Prostate gland (tissue), 2 donors: Measurements from ENCODE around the gene C13orf42. TPM values are rescaled to one million over a fixed set of nuclear protein-coding genes. Genes with fewer than 3 reads are reported as not detected.

Source experiments
- DNase-seq: peaks from one replicate; pipeline ENCODE4 v3.0.0-alpha.2; 2019; ENCODE audit warnings: low spot score
- H3K27ac ChIP-seq, 2 donors: fragments of 200-600 bp; sonication (generic); 2 replicates each; pipeline ENCODE4 v1.5.1; 2017 to 2019
- H3K27me3 ChIP-seq: fragments of 200-600 bp; sonication (generic); replicated peaks from 2 replicates; pipeline ENCODE4 v1.5.1; 2019; ENCODE audit not compliant: insufficient read depth
- H3K36me3 ChIP-seq, 2 donors: fragments of 200-600 bp; sonication (generic); 1 replicate in 1 of 2; 2 replicates in 1 of 2; pipeline versions ENCODE4 v1.5.1 to v1.8.1; 2017 to 2019
- H3K4me1 ChIP-seq: fragments of 200-600 bp; sonication (generic); replicated peaks from 2 replicates; pipeline ENCODE4 v1.5.1; 2019
- H3K4me3 ChIP-seq, 2 donors: fragments of 200-600 bp; sonication (generic); 2 replicates each; pipeline ENCODE4 v1.5.1; 2017 to 2019
- H3K9me3 ChIP-seq: fragments of 200-600 bp; sonication (generic); 2 replicates; pipeline ENCODE4 v1.5.1; 2017
- CTCF ChIP-seq, 4 experiments: fragments of 200-600 bp in 2 of 4; fragments of 450-650 bp in 2 of 4; sonication (generic) in 2 of 4; IDR thresholded peaks; 1 replicate in 3 of 4; 2 replicates in 1 of 4; pipeline ENCODE4 v1.5.1; 2016 to 2019; ENCODE audit warnings: antibody characterized with exemption in 4 of 4, mild to moderate bottlenecking in 2 of 4, moderate library complexity in 2 of 4
- POLR2A ChIP-seq: fragments of 450-650 bp; IDR thresholded peaks from one replicate; pipeline ENCODE4 v1.6.1; 2016; ENCODE audit warnings: antibody characterized with exemption, mild to moderate bottlenecking
- POLR2AphosphoS5 ChIP-seq: sonication (generic); formaldehyde crosslinking; IDR thresholded peaks from one replicate; pipeline ENCODE4 v1.6.1; 2017; ENCODE audit warnings: antibody characterized with exemption
- WGBS: methylation state at CpG from one replicate; pipeline ENCODE4 v1.1.5; 2018; 5-methylcytosine and 5-hydroxymethylcytosine counted together
- intact Hi-C: fragments of 100-400 bp; cut with DNase I; formaldehyde crosslinking; loops from one replicate; pipeline ENCODE4 v1.14.2; 2022
- total RNA-seq, 2 donors: library from RNA; depleted of rRNA; stranded (reverse); fragments of >200 nt; gene quantifications; one replicate each; pipeline ENCODE4 v1.1.0, GENCODE V29; 2016

Gene C13orf42
- total RNA-seq, 2 donors from 2014 or later: 0.57 TPM; not detected in 1

- WGBS: 76% methylated on average over 10 of the region's 10 CpGs
- Histone ChIP-seq H3K36me3 (no peaks in the 10 kb centered on the region), H3K9me3 (no peaks in the 10 kb centered on the region), H3K27me3 (no peaks in the 10 kb centered on the region), H3K4me1 (no peaks in the 10 kb centered on the region), H3K4me3 (no peak overlapping the region), H3K27ac (no peak overlapping the region)
- TF ChIP-seq POLR2AphosphoS5: no peak
- no peak for TF ChIP-seq POLR2A
- TF ChIP-seq CTCF (IDR thresholded peaks at IDR 0.05): no peak
- intact Hi-C loops: no loop called here
- DNase-seq: no peak
Observed at GRCh38 chr13:51136276-51136980, 25.4 kb upstream of the C13orf42 start.

- no peak for TF ChIP-seq CTCF (IDR thresholded peaks at IDR 0.05)
- TF ChIP-seq POLR2AphosphoS5: no peak
- TF ChIP-seq POLR2A: no peak
- Histone ChIP-seq H3K27ac (no peak overlapping the region), H3K4me1 (no peaks in the 10 kb centered on the region), H3K27me3 (no peaks in the 10 kb centered on the region), H3K9me3 (no peaks in the 10 kb centered on the region), H3K4me3 (no peak overlapping the region), H3K36me3 (no peaks in the 10 kb centered on the region)
- 88% methylated on average over 8 of the region's 8 CpGs for WGBS
- intact Hi-C loops: no loop called here
- DNase-seq: no peak
Observed at GRCh38 chr13:51134763-51135365, 23.8 kb upstream of the C13orf42 start.

GRCh38 chr13:51130348-51130747 lies 19.3 kb upstream of the C13orf42 start:
- intact Hi-C loops: no loop called here

GRCh38 chr13:51125495-51126226 lies 14.6 kb upstream of the C13orf42 start:
- Histone ChIP-seq H3K4me3 (no peak overlapping the region), H3K9me3 (no peaks in the 10 kb centered on the region), H3K27me3 (no peaks in the 10 kb centered on the region), H3K36me3 (no peaks in the 10 kb centered on the region), H3K4me1 (no peaks in the 10 kb centered on the region), H3K27ac (no peak overlapping the region)
- 34% methylated on average over 7 of the region's 7 CpGs for WGBS
- DNase-seq: peak; percentile 45
- TF ChIP-seq CTCF (IDR thresholded peaks at IDR 0.05) (peak; percentile 26 to 67 (median 56)), POLR2A (no peak), POLR2AphosphoS5 (peak; percentile 54)
- intact Hi-C loops: loop anchor here (10.0 kb wide), 1 partner anchor 999 kb away; the partner anchor contains the start of gene NEK5

More at GRCh38 chr13:51130348-51130747, 19.3 kb upstream of the C13orf42 start:
- TF ChIP-seq CTCF (IDR thresholded peaks at IDR 0.05): no peak
- TF ChIP-seq POLR2AphosphoS5: no peak
- TF ChIP-seq POLR2A: no peak
- H3K9me3 ChIP-seq: no peaks in the 10 kb centered on the region
- no peaks in the 10 kb centered on the region for H3K36me3 ChIP-seq
- DNase-seq: no peak
- no peak overlapping the region for H3K4me3 ChIP-seq
- H3K27ac ChIP-seq: no peak overlapping the region
- H3K27me3 ChIP-seq: no peaks in the 10 kb centered on the region
- no peaks in the 10 kb centered on the region for H3K4me1 ChIP-seq
- WGBS: 93% methylated on average over 1 of the region's 1 CpG
